Trophoblast cell (in vitro differentiated cells and primary cell): ENCODE data around the gene MT1A.

Source experiments
- DNase-seq, 2 donors: peaks; one replicate each; pipeline ENCODE4 v3.0.0-alpha.2; 2016
- H2AFZ ChIP-seq: 2 replicates; pipeline ENCODE4 v1.6.1; 2013; ENCODE audit warnings: low read length, moderate library complexity, mild to moderate bottlenecking; ENCODE audit not compliant: insufficient read depth, poor library complexity
- H2AK5ac ChIP-seq: 2 replicates; pipeline ENCODE4 v1.6.1; 2013; ENCODE audit warnings: mild to moderate bottlenecking, low read length
- H2BK120ac ChIP-seq: 2 replicates; pipeline ENCODE4 v1.6.1; 2013; ENCODE audit warnings: low read length, mild to moderate bottlenecking, moderate library complexity; ENCODE audit not compliant: insufficient read depth, poor library complexity
- H2BK12ac ChIP-seq: 2 replicates; pipeline ENCODE4 v1.6.1; 2013; ENCODE audit warnings: mild to moderate bottlenecking, low read length, moderate library complexity
- H2BK5ac ChIP-seq: 2 replicates; pipeline ENCODE4 v1.6.1; 2013; ENCODE audit warnings: low read length, low read depth, moderate library complexity, mild to moderate bottlenecking; ENCODE audit not compliant: poor library complexity
- H3K14ac ChIP-seq: 2 replicates; pipeline ENCODE4 v1.6.1; 2013; ENCODE audit warnings: mild to moderate bottlenecking, low read length
- H3K18ac ChIP-seq: 2 replicates; pipeline ENCODE4 v1.6.1; 2013; ENCODE audit warnings: mild to moderate bottlenecking, low read length
- H3K23ac ChIP-seq: 2 replicates; pipeline ENCODE4 v1.6.1; 2013; ENCODE audit warnings: low read length
- H3K27ac ChIP-seq: 2 replicates; pipeline ENCODE4 v1.5.1; 2013; ENCODE audit warnings: low read depth, mild to moderate bottlenecking, inconsistent platforms, low read length, moderate library complexity
- H3K27me3 ChIP-seq: 2 replicates; pipeline ENCODE4 v1.6.1; 2013; ENCODE audit warnings: inconsistent platforms, mild to moderate bottlenecking, low read length, moderate library complexity; ENCODE audit not compliant: insufficient read depth
- H3K36me3 ChIP-seq, 2 experiments: 1 replicate in 1 of 2; 2 replicates in 1 of 2; pipeline ENCODE4 v1.6.1; 2013; ENCODE audit warnings: low read length in 2 of 2, mild to moderate bottlenecking in 2 of 2, moderate library complexity in 1 of 2; ENCODE audit not compliant: insufficient read depth in 2 of 2, control insufficient read depth in 1 of 2
- H3K4ac ChIP-seq: 2 replicates; pipeline ENCODE4 v1.6.1; 2013; ENCODE audit warnings: low read depth, mild to moderate bottlenecking, low read length, moderate library complexity
- H3K4me1 ChIP-seq, 2 experiments: 1 replicate in 1 of 2; 2 replicates in 1 of 2; pipeline ENCODE4 v1.6.1; 2013; ENCODE audit warnings: low read length in 2 of 2, mild to moderate bottlenecking in 2 of 2, moderate library complexity in 1 of 2; ENCODE audit not compliant: insufficient read depth in 2 of 2, control insufficient read depth in 1 of 2
- H3K4me2 ChIP-seq: 2 replicates; pipeline ENCODE4 v1.6.1; 2013; ENCODE audit warnings: inconsistent platforms, mild to moderate bottlenecking, low read length, moderate library complexity
- H3K4me3 ChIP-seq: 2 replicates; pipeline ENCODE4 v1.5.1; 2013; ENCODE audit warnings: mild to moderate bottlenecking, low read depth, low read length, inconsistent platforms
- H3K79me1 ChIP-seq: one replicate; pipeline ENCODE4 v1.6.1; 2013; ENCODE audit warnings: low read length
- H3K79me2 ChIP-seq: 2 replicates; pipeline ENCODE4 v1.6.1; 2013; ENCODE audit warnings: low read length, mild to moderate bottlenecking; ENCODE audit not compliant: control insufficient read depth, insufficient read depth, poor library complexity
- H3K9ac ChIP-seq: 2 replicates; pipeline ENCODE4 v1.6.1; 2013; ENCODE audit warnings: mild to moderate bottlenecking, low read length
- H3K9me3 ChIP-seq: 2 replicates; pipeline ENCODE4 v1.6.1; 2013; ENCODE audit warnings: low read depth, mild to moderate bottlenecking, control low read depth, inconsistent platforms, low read length; ENCODE audit not compliant: insufficient read depth
- H4K12ac ChIP-seq: 2 replicates; pipeline ENCODE4 v1.6.1; 2013; ENCODE audit warnings: low read depth, mild to moderate bottlenecking, low read length, moderate library complexity
- H4K8ac ChIP-seq: 2 replicates; pipeline ENCODE4 v1.6.1; 2013; ENCODE audit warnings: low read depth, mild to moderate bottlenecking, low read length, moderate library complexity
- H4K91ac ChIP-seq: one replicate; pipeline ENCODE4 v1.6.1; 2013; ENCODE audit warnings: low read depth, mild to moderate bottlenecking, low read length, moderate library complexity
- WGBS: extraction: QIAGEN DNeasy Blood & Tissue Kit; methylation state at CpG from one replicate; pipeline ENCODE4 v1.1.7; 2013; ENCODE audit warnings: missing lambda C conversion rate; ENCODE audit not compliant: insufficient read length, insufficient coverage; ENCODE audit errors: extremely low coverage; 5-methylcytosine and 5-hydroxymethylcytosine counted together

The MT1A gene

DNA sequence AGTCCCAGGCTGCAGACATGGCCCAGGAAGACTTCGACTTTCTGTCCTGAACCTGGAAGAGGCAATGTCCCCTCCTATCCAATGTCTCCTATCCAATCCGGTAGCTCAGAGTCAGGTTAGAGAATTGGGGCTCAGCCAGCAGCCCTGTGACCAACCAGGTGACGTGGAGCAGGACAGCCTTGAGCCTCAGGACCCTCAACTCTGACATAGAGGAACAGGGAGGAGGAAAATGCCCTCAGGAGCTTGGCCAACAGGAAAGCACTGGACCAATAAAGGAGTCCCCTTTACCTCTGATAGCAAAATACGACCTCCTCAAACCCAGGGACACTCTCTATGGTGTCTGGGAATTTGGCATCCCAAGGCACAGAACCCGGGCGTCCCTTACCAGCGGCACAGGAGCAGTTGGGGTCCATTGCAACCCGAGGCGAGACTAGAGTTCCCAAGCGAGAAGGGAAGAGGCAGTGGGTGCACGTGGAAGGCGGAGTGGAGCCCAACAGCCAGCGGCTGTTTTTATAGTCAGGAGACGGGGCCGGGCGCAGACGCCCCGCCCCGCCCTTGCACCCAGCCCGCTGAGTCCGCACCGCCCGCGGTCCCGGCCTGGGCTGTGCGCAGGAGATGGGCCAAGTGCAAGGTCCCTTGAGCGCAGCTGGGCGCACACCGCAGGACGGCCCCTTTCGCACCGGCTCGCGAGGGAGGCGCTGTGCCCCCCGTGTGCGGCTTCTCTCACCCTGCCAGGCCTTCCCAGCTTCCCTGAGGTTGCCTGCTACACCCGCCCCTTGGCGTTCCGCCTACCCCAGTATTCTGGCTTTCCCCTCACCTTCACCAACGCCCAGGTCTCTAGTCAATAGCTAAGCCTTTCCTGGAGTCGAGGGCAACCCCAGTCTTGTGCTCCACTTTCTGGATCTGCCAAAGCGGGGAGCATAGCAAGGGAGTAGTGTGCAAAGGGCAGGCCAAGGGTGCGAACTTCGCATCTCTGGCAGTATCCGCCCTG, 29.4 kb downstream of the MT1A start, which contains the start of gene MT1G:
MT1G (minus strand) TSS at position 485 of the 991 bp plus-strand sequence; CDS start at position 413, 72 bp downstream.
- no peak within 1 kb of the TSS for H3K4ac ChIP-seq
- H3K9ac ChIP-seq: no peak within 1 kb of the TSS
- H3K4me1 ChIP-seq: peaks cover 0 to 3% of the 10 kb centered on the region in 2 experiments
- H3K14ac ChIP-seq: no peak within 1 kb of the TSS
- peaks cover 72% of the 10 kb centered on the region for H3K27me3 ChIP-seq
- WGBS: no CpG with 5 or more reads among the region's 46 CpGs
- H3K4me2 ChIP-seq: no peak within 1 kb of the TSS
- no peak within 1 kb of the TSS for H2AK5ac ChIP-seq
- no peak within 1 kb of the TSS for H4K91ac ChIP-seq
- DNase-seq: peak in 1 of 2 donors; percentile 46
- no peak within 1 kb of the TSS for H2BK12ac ChIP-seq
- no peak within 1 kb of the TSS for H4K8ac ChIP-seq
- H3K18ac ChIP-seq: no peak within 1 kb of the TSS
- no peaks in the 10 kb centered on the region for H3K79me2 ChIP-seq
- peaks cover 7% of the 10 kb centered on the region for H3K9me3 ChIP-seq
- H3K27ac ChIP-seq: no peak within 1 kb of the TSS
- peak within 1 kb of the TSS; percentile 87 for H3K23ac ChIP-seq
- no peak within 1 kb of the TSS for H2BK5ac ChIP-seq
- H2BK120ac ChIP-seq: no peak within 1 kb of the TSS
- no peak within 1 kb of the TSS for H2AFZ ChIP-seq
- H3K4me3 ChIP-seq: no peak within 1 kb of the TSS
- H3K79me1 ChIP-seq: no peaks in the 10 kb centered on the region
- H3K36me3 ChIP-seq: no peaks in the 10 kb centered on the region
- no peak within 1 kb of the TSS for H4K12ac ChIP-seq

DNA sequence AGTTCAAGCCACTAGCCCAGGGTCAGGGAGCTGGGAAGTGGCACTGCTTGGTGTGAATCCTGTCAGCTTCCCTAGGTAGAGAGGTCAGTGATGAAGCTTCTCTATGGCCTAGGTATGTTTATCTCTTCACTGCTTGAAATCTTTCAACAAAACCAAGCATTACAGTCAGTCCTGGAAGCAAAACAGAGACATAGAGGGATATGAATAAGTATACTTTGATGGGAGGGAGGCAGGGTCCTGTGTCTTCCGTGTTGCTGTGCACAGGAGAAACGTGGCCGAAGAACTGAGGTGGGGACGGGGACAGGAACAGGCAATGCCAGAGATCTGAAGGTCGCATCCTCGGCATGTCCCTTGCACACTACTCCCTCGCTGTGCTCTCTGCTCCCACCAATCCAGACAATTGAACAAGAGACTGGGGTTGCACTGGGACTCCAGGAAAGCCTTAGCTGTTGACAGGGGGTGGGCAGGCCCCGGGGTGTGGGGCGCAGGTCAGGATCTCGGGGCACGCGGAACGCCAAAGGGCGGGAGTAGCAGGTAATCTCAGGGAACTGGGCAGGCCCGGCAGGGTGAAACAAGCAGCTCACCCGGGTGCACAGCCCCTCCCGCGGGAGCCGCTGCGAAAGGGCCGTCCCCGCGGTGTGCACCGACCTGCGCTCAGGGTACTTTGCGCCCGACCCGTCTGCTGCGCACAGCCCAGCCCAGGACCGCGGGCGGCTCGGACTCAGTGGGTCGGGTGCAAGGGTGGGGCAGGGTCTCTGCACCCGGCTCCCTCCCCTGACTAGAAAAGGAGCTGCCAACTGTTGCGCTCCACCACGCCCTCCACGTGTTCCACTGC, 30.8 kb downstream of the MT1A start, which contains the start of gene MT1H:
MT1H (plus strand) TSS at position 810 of the 835 bp plus-strand sequence. CDS start 71 bp downstream, outside the sequence.
- H3K18ac ChIP-seq: no peak within 1 kb of the TSS
- H3K14ac ChIP-seq: no peak within 1 kb of the TSS
- H3K79me2 ChIP-seq: no peaks in the 10 kb centered on the region
- peaks cover 0 to 2% of the 10 kb centered on the region in 2 experiments for H3K36me3 ChIP-seq
- H2BK120ac ChIP-seq: no peak within 1 kb of the TSS
- no peak within 1 kb of the TSS for H3K9ac ChIP-seq
- no peaks in the 10 kb centered on the region for H3K79me1 ChIP-seq
- H3K9me3 ChIP-seq: peaks cover 7% of the 10 kb centered on the region
- H4K91ac ChIP-seq: no peak within 1 kb of the TSS
- no peak within 1 kb of the TSS for H3K27ac ChIP-seq
- H3K4ac ChIP-seq: no peak within 1 kb of the TSS
- peaks cover 0 to 3% of the 10 kb centered on the region in 2 experiments for H3K4me1 ChIP-seq
- no peak for DNase-seq
- no peak within 1 kb of the TSS for H2AK5ac ChIP-seq
- H3K23ac ChIP-seq: no peak within 1 kb of the TSS
- no peak within 1 kb of the TSS for H2BK12ac ChIP-seq
- H4K8ac ChIP-seq: no peak within 1 kb of the TSS
- no peak within 1 kb of the TSS for H4K12ac ChIP-seq
- H2BK5ac ChIP-seq: no peak within 1 kb of the TSS
- peaks cover 64% of the 10 kb centered on the region for H3K27me3 ChIP-seq
- H3K4me3 ChIP-seq: no peak within 1 kb of the TSS
- no CpG with 5 or more reads among the region's 38 CpGs for WGBS
- no peak within 1 kb of the TSS for H2AFZ ChIP-seq
- no peak within 1 kb of the TSS for H3K4me2 ChIP-seq

DNA sequence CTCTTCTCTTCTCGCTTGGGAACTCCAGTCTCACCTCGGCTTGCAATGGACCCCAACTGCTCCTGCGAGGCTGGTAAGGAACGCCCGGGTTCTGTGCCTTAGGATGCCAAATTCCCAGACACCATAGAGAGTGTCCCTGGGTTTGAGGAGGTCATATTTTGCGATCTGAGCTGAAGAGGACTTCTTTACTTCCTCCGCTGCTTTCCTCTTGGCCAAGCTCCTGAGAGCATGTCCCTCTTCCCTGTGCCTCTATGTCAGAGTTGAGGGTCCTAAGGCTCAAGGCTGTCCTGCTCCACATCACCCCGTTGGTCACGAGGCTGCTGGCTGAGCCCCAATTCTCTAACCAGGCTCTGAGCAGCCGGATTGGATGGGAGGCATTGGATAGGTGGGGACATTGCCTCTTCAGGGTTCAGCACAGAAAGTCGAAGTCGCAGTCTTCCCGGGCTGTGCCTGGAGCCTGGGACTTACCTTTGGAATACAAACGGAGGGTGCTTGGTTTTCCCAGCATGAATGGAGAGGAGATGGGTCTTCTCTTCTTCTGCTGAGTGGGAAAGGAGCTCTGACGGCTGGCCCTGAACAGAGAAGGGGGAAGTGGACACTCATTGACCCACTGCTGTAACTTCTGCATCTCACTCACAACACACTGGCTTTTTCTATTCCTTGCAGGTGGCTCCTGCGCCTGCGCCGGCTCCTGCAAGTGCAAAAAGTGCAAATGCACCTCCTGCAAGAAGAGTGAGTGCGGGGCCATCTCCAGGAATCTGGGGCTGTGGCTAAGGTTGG, 31.6 kb downstream of the MT1A start:
- Histone ChIP-seq H4K12ac (no peak overlapping the region), H2AFZ (no peak overlapping the region), H2BK5ac (no peak overlapping the region), H3K23ac (no peak overlapping the region), H3K9ac (no peak overlapping the region), H3K4me1 (peaks cover 0 to 3% of the 10 kb centered on the region in 2 experiments), H3K4me2 (no peak overlapping the region), H3K27ac (no peak overlapping the region), H3K27me3 (peaks cover 58% of the 10 kb centered on the region), H3K4ac (no peak overlapping the region), H3K79me2 (no peaks in the 10 kb centered on the region), H3K9me3 (peaks cover 7% of the 10 kb centered on the region), H3K18ac (no peak overlapping the region), H3K79me1 (no peaks in the 10 kb centered on the region), H2AK5ac (no peak overlapping the region), H2BK12ac (no peak overlapping the region), H4K91ac (no peak overlapping the region), H3K4me3 (no peak overlapping the region), H3K14ac (no peak overlapping the region), H3K36me3 (peaks cover 0 to 2% of the 10 kb centered on the region in 2 experiments), H4K8ac (no peak overlapping the region), H2BK120ac (no peak overlapping the region)
- no CpG with 5 or more reads among the region's 19 CpGs for WGBS
- DNase-seq: no peak

DNA sequence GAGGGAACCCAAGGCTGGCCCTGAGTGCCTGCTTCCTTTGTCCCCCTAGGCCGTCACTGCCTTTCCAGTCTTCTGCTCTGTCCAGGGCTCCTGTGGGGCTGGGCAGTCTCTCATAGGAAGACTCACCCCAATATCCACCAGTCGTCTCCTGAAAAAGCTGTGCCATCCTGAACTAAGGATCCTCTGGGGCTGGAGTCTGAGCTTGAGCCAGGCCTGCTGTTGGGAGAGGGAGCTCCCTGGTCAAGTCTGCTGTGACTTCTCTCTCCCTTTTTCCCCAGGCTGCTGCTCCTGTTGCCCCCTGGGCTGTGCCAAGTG, 32.1 kb downstream of the MT1A start:
- DNase-seq: no peak
- no peak overlapping the region for H3K4ac ChIP-seq
- no peak overlapping the region for H3K9ac ChIP-seq
- H3K4me3 ChIP-seq: no peak overlapping the region
- no peak overlapping the region for H2AK5ac ChIP-seq
- H3K27me3 ChIP-seq: peaks cover 61% of the 10 kb centered on the region
- H4K91ac ChIP-seq: no peak overlapping the region
- no peak overlapping the region for H4K8ac ChIP-seq
- H3K36me3 ChIP-seq: peaks cover 0 to 2% of the 10 kb centered on the region in 2 experiments
- no peaks in the 10 kb centered on the region for H3K79me2 ChIP-seq
- H3K4me1 ChIP-seq: peaks cover 0 to 3% of the 10 kb centered on the region in 2 experiments
- H3K23ac ChIP-seq: no peak overlapping the region
- no peak overlapping the region for H3K14ac ChIP-seq
- H3K4me2 ChIP-seq: no peak overlapping the region
- H3K79me1 ChIP-seq: no peaks in the 10 kb centered on the region
- H2BK12ac ChIP-seq: no peak overlapping the region
- H2BK120ac ChIP-seq: no peak overlapping the region
- no peak overlapping the region for H2BK5ac ChIP-seq
- no CpG with 5 or more reads among the region's 2 CpGs for WGBS
- no peak overlapping the region for H2AFZ ChIP-seq
- H3K9me3 ChIP-seq: peaks cover 7% of the 10 kb centered on the region
- H3K27ac ChIP-seq: no peak overlapping the region
- no peak overlapping the region for H3K18ac ChIP-seq
- H4K12ac ChIP-seq: no peak overlapping the region
